Stimulated activated CD4-positive, alpha-beta T cell treated with anti-CD3 and anti-CD28 coated beads, TNF-alpha, amount 100 ng/mL, for 48 hours (primary cell): ENCODE results near the gene HEMK1.

Experiments
- DNase-seq, 3 donors: peaks; one replicate each; pipeline ENCODE4 v3.0.0-alpha.2; 2020; ENCODE audit warnings: low read depth in 3 of 3

Gene HEMK1

DNA sequence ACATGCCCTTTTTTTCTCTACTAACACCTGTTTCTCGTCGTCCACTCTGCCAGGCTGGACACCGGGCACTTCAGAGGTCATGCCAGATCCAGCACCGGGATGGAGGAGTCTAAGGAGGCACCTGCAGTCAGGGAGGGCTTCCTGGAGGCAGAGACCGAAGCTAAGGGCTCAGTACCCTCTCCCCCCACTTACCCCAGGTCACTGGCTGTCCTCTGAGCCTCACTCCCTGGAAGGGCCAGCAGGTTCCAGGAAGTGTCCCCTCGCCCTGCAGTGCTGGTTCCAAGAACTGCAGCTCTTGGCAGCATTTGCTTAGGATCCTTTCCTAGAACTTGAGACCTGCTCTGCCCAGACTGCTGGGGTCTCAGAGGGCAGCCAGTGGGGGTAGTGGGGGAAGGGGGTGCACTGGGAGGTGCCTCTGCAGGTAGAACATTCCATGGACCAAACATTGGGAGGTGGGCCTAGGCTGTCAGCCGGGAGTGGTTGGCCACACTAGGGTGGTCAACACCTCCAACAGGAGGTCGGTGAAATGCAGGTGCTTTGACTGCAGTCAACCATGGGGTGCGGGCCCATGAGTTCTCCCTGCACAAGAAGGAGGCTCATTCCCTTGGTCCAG lies 30.9 kb downstream of the HEMK1 start:
- DNase-seq = no peak

GRCh38 chr3:50600841-50601591 lies 31.7 kb downstream of the HEMK1 start:
- peak; percentile 85 to 95 (median 93) for DNase-seq

DNA sequence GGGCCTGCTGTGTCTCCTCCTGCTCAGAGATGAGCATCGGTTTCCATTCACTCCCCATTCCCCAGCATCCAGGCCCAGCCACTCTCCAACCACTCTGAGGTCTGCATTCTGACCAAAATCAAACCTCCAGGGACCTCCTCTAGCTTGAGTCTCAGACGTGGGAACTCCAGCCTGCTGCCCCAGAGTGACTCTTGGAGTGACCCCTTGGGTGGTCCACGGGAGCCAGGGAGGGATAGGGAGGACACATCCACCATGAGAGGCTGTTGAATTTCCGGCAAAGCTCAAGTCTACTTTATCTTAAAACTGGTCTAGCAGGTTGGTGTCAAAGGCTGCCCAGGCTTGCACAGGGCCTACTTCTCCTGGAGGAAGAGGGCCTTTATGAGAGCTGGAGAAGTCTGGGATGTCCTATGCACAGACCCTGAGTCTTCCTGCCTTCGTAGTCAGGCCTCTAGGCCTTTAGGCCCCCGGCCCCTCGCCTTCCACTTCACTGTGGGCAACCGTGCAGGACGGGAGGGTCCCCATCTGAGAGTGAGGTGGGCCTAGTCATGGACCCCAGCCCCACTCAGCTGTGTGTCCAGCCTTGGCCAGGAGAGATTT lies 33.4 kb downstream of the HEMK1 start:
- no peak for DNase-seq

DNA sequence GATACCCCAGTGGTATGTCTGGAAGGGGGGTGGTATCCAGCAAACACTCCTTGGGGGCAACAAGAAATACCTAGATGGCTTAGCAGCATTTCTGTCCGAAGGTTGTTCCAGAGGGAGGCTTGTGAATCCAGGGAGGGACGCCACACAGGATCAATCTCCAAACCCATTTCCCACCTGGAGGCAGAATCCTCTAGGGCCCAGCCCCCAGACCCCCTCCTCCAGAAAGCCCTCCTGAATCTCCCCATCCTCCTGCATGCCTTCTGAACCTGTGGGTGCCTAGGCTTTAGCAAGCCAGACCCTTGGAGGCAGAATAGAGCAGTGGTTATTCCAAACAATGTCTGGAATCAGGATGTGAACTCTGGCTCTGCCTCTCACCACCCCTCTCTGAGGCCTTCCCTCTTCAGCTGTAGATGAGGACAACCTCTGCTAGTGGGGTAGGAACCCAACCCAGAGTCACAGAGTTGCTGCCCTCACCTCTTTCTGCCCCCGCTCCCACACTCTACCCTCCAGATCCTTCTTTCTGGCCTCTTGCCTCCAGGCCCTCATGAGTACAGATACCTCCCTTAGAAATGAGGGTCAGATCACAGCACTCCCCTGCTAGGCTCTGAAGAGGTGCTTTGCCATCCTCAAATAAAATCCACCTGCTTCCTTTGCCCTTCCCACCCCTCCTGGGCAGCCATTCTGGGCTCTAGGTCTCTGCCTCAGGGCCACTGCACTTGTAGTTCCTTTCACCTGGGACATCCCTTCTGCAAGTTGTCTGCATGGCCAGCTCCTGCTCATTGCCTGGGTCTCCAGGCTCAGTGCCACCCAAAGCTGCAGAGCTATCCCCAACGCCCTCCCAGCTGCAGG lies 34.2 kb downstream of the HEMK1 start:
- no peak for DNase-seq

DNA sequence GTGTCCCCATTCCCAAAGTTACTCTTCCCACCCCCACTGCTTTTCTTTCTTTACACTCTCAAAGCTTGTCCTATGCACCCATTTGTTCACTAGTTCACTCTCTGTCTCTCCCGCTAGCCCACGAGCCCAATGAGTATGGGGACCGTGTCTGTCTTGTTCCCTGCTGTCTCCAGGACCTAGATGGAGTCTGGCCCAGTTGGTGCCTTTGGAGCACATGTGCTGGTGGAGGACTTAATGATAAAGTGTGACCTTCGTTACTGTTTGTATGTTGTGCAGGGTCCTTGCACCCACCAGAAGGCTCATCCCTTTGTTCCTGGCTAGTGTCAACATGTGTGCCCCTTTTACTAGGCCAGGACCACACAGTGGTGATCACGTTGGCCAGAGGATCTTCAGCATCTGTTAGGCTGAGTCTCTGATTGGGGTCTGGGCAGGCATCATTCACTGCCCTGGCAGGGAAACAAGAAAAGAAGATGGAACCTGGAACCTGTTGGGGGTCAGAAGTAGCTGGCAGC lies 34.8 kb downstream of the HEMK1 start:
- DNase-seq = no peak

DNA sequence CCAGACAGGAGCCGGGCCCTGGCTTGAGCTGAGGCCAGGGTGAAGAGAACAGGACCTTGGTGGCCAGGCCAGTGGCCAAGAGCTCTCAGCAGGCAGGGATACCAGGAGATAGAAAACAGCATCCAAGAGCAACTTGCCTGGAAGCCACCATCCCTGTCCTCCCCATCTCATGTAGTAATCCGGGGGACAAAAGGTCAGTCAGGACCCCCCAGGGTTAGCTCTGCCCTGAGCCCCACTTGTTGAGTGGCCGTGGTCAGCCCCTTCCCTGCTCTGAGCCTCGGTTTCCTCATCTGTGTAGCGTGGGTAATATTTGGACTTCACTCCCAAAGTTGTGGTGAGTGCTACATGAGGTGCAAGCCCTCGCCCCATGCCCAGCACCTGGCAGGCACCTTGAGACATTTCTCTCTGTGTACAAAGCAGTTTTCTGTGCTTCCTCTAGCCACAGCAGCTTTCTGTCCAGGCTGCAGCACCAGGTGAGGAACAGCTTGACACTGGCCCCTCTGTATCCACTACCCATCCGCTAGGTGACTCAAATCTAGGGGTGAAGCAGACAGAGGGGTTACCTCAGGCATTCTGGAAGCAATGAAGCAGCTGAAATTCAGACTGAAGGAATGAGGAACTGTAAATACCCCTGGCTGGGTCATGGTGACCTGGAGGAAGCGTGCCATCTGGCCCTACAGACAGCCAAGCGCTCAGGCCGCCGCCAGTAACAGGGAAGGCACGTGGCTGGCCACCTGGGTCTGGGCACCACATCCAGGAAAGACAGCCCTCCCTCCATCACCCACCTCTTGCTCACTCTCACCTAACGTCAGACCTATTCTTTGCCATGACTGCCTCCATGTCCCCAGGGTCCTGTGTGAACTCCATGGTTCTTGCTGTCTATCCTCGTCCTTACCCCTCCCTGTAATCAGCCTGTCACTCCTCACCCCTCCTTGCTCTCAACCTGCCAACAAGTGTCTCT lies 35.6 kb downstream of the HEMK1 start:
- no peak for DNase-seq

GRCh38 chr3:50605901-50606326 lies 36.6 kb downstream of the HEMK1 start:
- no peak for DNase-seq

DNA sequence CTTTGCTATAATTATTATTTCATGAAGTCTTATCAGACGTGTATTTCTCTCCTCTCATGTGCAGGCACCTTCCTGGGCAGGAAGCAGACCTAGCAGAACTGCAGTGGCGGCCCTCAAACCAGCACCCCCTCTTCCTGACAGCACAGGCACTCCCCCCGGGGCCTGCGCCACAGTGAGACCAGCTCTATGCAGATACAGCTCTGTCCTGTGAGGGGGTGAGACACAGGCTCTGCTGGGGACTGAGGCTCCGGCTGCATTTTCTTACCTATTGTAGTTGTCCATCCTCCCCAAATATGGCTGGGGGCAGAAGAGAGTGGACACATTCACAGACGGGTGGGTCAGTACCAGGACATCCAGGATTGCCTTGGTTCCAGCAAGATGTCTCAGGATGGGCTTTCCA lies 37.3 kb downstream of the HEMK1 start:
- DNase-seq = no peak

DNA sequence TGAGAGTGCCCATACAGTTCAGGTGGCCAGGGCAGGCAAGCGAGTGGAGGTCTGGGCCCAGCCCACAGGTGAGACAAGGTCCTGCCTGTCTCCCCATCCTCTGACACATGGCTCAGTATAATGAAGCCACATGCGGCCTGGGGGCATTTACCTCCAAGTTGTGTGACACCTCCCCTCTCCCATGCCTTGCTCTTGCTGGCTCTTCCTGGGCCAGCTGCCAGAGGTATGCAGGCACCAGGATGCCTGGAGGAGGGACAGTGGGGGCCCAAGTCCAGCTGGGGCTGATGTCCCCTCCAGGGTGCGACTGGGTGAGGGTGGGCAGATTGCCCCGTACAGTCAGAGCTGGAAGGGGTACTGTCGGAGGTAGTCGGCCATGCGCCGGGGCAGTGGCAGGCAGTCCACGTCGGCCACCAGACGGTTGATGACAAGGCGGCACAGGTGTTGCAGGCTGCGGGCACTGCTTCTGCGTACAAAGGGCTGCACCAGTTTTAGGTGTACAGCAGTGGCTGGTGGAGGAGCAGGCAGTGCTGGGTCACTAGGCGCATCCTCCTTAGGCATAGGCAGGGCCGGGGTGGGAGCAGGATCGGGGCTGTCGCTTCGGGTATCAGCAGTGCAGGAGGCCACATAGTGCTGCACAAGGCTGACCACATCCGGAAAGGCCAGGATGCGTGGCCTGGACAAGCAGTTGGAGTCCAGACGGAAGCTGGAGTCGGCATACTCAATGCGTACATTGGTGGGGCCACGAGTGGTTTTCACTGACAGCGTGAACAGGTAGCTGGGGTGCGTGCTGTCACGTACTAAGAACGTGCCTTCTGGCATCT lies 38.2 kb downstream of the HEMK1 start:
- no peak for DNase-seq

- DNase-seq = no peak
Observed at GRCh38 chr3:50608278-50608677, 39.0 kb downstream of the HEMK1 start.

GRCh38 chr3:50609071-50609762 lies 39.9 kb downstream of the HEMK1 start:
- DNase-seq = no peak

DNA sequence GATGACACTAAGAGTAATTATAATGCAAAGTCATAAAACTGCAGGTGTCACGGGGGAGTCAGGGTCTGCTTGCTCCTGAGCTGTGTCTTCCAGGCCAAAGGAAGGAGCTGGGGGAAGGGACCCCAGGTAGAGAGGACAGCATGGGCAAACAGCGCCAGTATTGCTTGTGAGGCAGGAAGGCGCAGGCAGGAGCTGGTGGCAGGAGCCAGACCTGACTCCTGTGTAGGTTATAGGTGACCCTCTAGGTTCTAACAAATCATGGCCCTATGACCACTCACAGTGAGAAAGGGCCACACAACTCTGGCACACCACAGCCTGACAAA lies 40.4 kb downstream of the HEMK1 start:
- DNase-seq = no peak

GRCh38 chr3:50610181-50610971 lies 41.1 kb downstream of the HEMK1 start:
- no peak for DNase-seq

DNA sequence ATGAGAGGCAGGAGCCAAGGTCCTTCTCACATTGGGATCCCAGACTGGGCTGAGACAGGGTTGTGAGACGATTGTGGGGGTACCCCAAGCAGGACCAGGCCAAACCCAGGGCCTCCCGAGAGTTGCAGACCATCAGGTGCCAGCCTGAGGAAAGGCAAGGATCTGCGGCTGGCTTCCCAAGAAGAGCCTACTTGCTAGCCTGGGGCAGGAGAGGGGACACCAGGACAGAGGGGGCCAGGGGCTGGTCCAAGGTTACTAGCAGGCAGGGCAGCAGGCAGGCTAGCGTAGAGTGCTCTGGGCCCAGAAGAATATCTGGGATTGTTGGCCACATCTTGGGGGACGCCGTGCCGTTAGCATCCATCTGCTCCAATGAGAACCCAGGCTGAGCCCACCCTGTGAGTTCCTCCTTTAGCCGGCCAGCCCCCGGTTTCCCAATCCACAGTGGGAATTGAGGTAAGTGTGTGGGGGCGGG lies 41.7 kb downstream of the HEMK1 start:
- no peak for DNase-seq

DNA sequence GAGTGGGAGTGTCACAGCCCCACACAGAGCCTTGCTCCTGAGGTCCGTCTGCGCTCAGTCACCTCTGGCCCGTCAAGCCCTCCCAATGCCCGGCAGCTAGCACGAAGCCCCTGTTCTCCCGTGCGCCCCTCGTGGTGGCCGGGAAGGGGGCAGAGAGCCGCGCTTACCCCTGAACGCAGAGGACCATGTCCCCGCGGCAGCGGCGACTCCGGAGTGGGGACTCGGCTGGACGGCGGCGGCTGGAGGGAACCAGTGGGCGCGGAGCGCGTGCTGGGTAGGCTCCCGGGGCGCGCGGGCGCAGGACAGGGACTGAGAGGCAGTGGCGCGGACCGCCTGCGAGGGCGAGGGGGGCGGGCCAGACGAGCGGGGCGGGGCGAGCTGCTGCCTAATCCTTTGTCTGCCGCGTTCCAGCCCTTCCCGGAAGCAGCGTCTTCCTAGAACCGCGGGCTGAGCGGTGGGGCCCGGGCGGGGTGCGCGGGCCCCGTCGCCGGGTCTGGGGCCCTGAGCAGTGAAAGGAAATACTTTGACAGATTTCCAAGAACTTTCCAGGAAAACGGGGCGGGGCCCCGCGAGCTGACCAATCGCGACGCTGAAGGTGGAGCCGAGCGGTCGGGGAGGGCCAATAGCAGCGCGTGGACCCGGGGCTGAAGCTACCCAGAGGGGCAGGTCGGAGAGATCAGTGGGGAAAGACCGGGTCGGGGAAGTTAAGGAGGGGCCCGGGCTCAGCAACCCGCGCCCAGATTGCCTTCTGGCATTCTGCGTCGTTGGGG lies 42.3 kb downstream of the HEMK1 start, which contains the start of gene CISH:
CISH (minus strand) TSS at position 311 of the 770 bp plus-strand sequence; CDS start at position 187, 124 bp downstream.
- DNase-seq = peak; percentile 98

- DNase-seq = no peak
Observed at GRCh38 chr3:50612234-50612882, 43.0 kb downstream of the HEMK1 start.
